GM21529 (cell line): ENCODE measurements around the gene ASAP2.

Experiments used
- ATAC-seq: cut with Tn5 transposase; IDR thresholded peaks from one replicate; pipeline ENCODE4 v1.9.1; 2021; ENCODE audit not compliant: unreplicated experiment

The ASAP2 gene

GRCh38 chr2:9179572-9180201, 26.9 kb upstream of the ASAP2 start:
- ATAC-seq = no peak

DNA sequence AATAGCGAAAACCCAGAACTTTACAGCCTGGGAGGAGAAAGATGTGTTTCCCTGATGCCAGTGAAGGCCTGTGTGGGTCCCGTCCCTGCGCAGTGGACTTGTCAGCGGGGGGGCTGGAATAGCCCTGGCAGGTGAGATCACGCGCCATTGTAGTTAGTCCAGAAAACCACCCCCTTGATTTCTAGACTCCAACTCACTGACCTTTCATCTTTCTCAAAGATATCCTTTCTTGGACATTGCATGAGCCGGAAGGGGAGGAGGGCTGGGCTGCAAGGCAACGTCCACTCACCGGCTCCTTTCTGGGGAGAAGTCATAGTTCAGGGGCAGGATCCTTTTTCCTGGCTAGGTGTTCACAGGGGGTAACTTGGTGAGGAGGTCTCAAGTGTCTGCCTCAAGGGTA, 22.3 kb upstream of the ASAP2 start:
- no peak for ATAC-seq

GRCh38 chr2:9187620-9188214, 18.9 kb upstream of the ASAP2 start:
- no peak for ATAC-seq

- no peak for ATAC-seq
Measured at GRCh38 chr2:9188823-9189222, 17.8 kb upstream of the ASAP2 start.

GRCh38 chr2:9189901-9190300, 16.7 kb upstream of the ASAP2 start:
- ATAC-seq = no peak

- no peak for ATAC-seq
Measured at GRCh38 chr2:9191041-9191481, 15.6 kb upstream of the ASAP2 start.

GRCh38 chr2:9192712-9193111, 13.9 kb upstream of the ASAP2 start:
- no peak for ATAC-seq

DNA sequence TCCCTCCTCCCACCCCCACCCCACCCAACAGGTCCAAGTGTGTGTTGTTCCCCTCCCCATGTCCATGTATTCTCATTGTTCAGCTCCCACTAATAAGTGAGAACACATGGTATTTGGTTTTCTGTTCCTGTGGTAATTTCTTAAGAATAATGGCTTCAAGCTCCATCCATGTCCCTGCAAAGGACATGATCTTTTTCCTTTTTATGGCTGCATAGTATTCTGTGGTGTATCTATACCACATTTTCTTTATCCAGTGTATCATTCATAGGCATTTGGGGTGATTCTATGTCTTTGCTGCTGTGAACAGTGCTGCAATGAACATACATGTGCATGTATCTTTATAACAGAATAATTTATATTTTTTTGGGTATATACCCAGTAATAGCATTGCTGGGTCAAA, 12.3 kb upstream of the ASAP2 start:
- ATAC-seq = no peak

GRCh38 chr2:9196637-9197036, 10.0 kb upstream of the ASAP2 start:
- ATAC-seq = no peak

GRCh38 chr2:9197916-9198315, 8.7 kb upstream of the ASAP2 start:
- no peak for ATAC-seq

GRCh38 chr2:9199716-9200632, 6.6 kb upstream of the ASAP2 start:
- no peak for ATAC-seq

DNA sequence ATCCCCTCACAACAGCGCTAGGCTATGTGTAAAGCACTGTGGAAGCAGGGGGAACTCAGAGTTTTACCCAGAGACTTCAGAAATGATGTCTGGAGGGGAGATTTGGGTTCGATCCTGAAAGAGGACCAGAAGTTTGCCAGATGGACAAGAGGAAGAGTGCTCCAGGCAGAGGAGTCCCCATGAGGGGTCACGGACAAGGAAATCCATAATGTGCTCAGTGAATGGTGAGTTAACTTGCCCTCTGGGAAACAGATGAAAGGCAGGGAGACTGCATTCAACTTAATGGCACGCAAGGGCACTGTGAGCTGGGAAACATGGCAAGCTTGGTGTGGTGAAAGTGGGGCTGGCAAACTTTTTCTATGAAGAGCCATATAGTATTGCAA, 6.0 kb upstream of the ASAP2 start:
- no peak for ATAC-seq

GRCh38 chr2:9201185-9201891, 5.3 kb upstream of the ASAP2 start:
- no peak for ATAC-seq

- no peak for ATAC-seq
Measured at GRCh38 chr2:9203006-9203405, 3.6 kb upstream of the ASAP2 start.

DNA sequence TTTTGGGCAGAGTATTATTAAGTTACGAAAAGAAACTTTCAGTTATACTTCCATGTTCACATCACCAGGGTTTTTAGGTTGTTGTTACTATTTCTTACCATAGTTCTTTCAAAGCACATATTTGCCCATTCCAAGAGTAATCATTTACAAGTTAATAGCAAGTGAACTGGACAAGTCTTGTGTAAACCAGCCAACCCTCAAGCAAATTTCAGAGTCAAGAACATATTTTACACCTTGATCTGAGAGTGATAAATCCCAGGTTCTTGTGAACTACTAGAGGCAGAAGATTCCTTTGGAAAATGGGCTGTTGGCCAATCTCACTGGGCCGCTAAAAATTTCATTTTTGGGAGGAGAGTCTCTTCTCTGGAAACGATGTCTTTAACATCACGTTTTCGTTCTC, 2.7 kb upstream of the ASAP2 start:
- no peak for ATAC-seq

- ATAC-seq = no peak
Measured at GRCh38 chr2:9204939-9205338, 1.7 kb upstream of the ASAP2 start.

DNA sequence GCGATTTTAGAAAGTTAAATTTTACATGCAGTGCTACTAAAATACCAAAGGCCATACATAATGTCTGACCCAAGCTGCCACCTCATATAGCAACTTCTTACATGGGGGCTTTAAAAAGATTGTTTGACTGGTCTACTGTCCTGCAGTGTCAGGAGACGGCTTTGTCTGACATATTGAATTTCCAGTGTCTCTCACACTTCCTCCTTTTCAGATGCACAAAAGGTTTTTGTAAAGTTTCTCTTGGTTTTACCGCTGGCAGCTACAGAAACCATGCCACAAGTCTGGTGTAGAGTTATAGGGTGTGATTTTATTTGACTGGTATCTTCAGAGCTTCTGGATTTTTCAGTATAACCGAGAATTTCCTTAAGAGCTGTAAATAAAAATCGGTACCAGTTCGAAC, 1.1 kb upstream of the ASAP2 start:
- ATAC-seq = no peak

- peak; percentile 15 for ATAC-seq
Measured at GRCh38 chr2:9206991-9207640, 504 bp downstream of the ASAP2 start.

- no peak for ATAC-seq
Measured at GRCh38 chr2:9207641-9208311, 1.2 kb downstream of the ASAP2 start.

- ATAC-seq = no peak
Measured at GRCh38 chr2:9208875-9209274, 2.3 kb downstream of the ASAP2 start.
